OCI-LY7 (cell line): ENCODE measurements around the gene C2CD5. TPM values are rescaled to one million over a fixed set of nuclear protein-coding genes. Genes with fewer than 3 reads are reported as not detected.
"Not testable (repeated sequence)": the region's sequence is repeated elsewhere in the genome, so short reads cannot be mapped to it uniquely, and the experiment has no call there.

Experiments
- BruUV-seq: library from RNA; stranded (reverse); fragments of 400-500 nt; replicated peaks from 2 replicates; lab custom pipeline; 2021; lab: Mats Ljungman, UMichigan
- CTCF ChIA-PET: fragments of 300-600 bp; sonication (Branson Sonifier 250); formaldehyde crosslinking; loops from one replicate; lab custom pipeline; 2022; ENCODE audit warnings: antibody characterized with exemption; ENCODE audit not compliant: unreplicated experiment; lab: Charles Lee
- POLR2A ChIA-PET: fragments of 300-600 bp; sonication (Branson Sonifier 250); formaldehyde crosslinking; loops from one replicate; lab custom pipeline; 2022; ENCODE audit warnings: antibody characterized with exemption; lab: Charles Lee
- DNase-seq: peaks from one replicate; pipeline ENCODE4 v3.0.0-alpha.2; 2015; ENCODE audit warnings: low spot score
- H2AFZ ChIP-seq: fragments of 200-600 bp; sonication (generic), shearing (Covaris generic); 2 replicates; pipeline ENCODE4 v1.6.1; 2014; ENCODE audit warnings: mild to moderate bottlenecking, antibody characterized with exemption, low read length, moderate library complexity
- H3K27ac ChIP-seq: fragments of 200-600 bp; sonication (generic); 2 replicates; pipeline ENCODE4 v1.5.1; 2014; ENCODE audit warnings: mixed run types, low read depth, mild to moderate bottlenecking, moderate library complexity, low read length, inconsistent platforms; ENCODE audit not compliant: poor library complexity, severe bottlenecking
- H3K36me3 ChIP-seq: fragments of 200-600 bp; sonication (generic); 2 replicates; pipeline ENCODE4 v1.6.1; 2014; ENCODE audit warnings: mild to moderate bottlenecking, antibody characterized with exemption, low read length, moderate library complexity, mixed read lengths; ENCODE audit not compliant: insufficient read depth
- H3K4me1 ChIP-seq: fragments of 200-600 bp; sonication (generic); 2 replicates; pipeline ENCODE4 v1.5.1; 2014; ENCODE audit warnings: mild to moderate bottlenecking, low read length; ENCODE audit not compliant: insufficient read depth, poor library complexity, severe bottlenecking
- H3K4me2 ChIP-seq: fragments of 200-600 bp; sonication (generic); 2 replicates; pipeline ENCODE4 v1.6.1; 2014; ENCODE audit warnings: mild to moderate bottlenecking, low read length
- H3K4me3 ChIP-seq: fragments of 200-600 bp; sonication (generic); 2 replicates; pipeline ENCODE4 v1.5.1; 2014; ENCODE audit warnings: mild to moderate bottlenecking, low read depth, low read length; ENCODE audit not compliant: poor library complexity, severe bottlenecking
- H3K79me2 ChIP-seq: fragments of 200-600 bp; sonication (generic); 2 replicates; pipeline ENCODE4 v1.6.1; 2016; ENCODE audit warnings: low read depth, mild to moderate bottlenecking, low read length, moderate library complexity, mixed read lengths; ENCODE audit not compliant: insufficient read depth
- H3K9me2 ChIP-seq: fragments of 200-600 bp; sonication (generic); 2 replicates; pipeline ENCODE4 v1.6.1; 2016; ENCODE audit warnings: mild to moderate bottlenecking, low read length, mixed read lengths; ENCODE audit not compliant: insufficient read depth
- H3K9me3 ChIP-seq: fragments of 200-600 bp; sonication (generic); 2 replicates; pipeline ENCODE4 v1.6.1; 2014; ENCODE audit warnings: mild to moderate bottlenecking, mixed run types, low read length, mixed read lengths
- H4K20me1 ChIP-seq: fragments of 200-600 bp; sonication (generic); 2 replicates; pipeline ENCODE4 v1.6.1; 2014; ENCODE audit warnings: mild to moderate bottlenecking, antibody characterized with exemption, low read length, moderate library complexity, mixed read lengths; ENCODE audit not compliant: insufficient read depth
- CTCF ChIP-seq: fragments of 200-600 bp; sonication (generic); conservative IDR thresholded peaks from 2 replicates; pipeline ENCODE4 v1.5.1; 2014; ENCODE audit warnings: mild to moderate bottlenecking, antibody characterized with exemption, low read length, moderate library complexity, mixed read lengths
- EZH2phosphoT487 ChIP-seq: fragments of 200-600 bp; sonication (generic); IDR thresholded peaks from 2 replicates; pipeline ENCODE4 v1.6.1; 2018; ENCODE audit warnings: low read depth, borderline replicate concordance, mild to moderate bottlenecking, mixed run types, antibody characterized with exemption, low read length, moderate library complexity, mixed read lengths
- intact Hi-C: fragments of 100-400 bp; cut with micrococcal nuclease; formaldehyde crosslinking; loops from one replicate; pipeline ENCODE4 v1.10.0; 2022; ENCODE audit not compliant: unreplicated experiment
- total RNA-seq, 2 experiments: library from RNA; depleted of rRNA in 1 of 2; stranded (reverse); fragments of >200 nt in 1 of 2; shearing (Covaris generic) in 1 of 2; gene quantifications; 2 replicates each; pipeline ENCODE4 v1.2.3, GENCODE V29; 2014 to 2022

C2CD5 gene
- total RNA-seq, 2 experiments from 2014 or later: 28.4 to 50.2 TPM

- CTCF ChIA-PET: no interaction called here
Observed at GRCh38 chr12:22488478-22488877, 55.9 kb downstream of the C2CD5 start.

GRCh38 chr12:22487683-22488082 lies 56.7 kb downstream of the C2CD5 start:
- DNase-seq, CTCF ChIA-PET, H2AFZ ChIP-seq, H3K9me2 ChIP-seq, H3K79me2 ChIP-seq, H3K4me3 ChIP-seq, intact Hi-C loops, H3K4me1 ChIP-seq, POLR2A ChIA-PET, H4K20me1 ChIP-seq, H3K27ac ChIP-seq, H3K4me2 ChIP-seq, BruUV-seq, H3K9me3 ChIP-seq: not testable (repeated sequence)
- peaks cover 62% of the 10 kb centered on the region for H3K36me3 ChIP-seq

More at GRCh38 chr12:22488478-22488877, 55.9 kb downstream of the C2CD5 start:
- no peak overlapping the region for H3K4me2 ChIP-seq
- H3K79me2 ChIP-seq: no peaks in the 10 kb centered on the region
- peaks cover 64% of the 10 kb centered on the region for H3K36me3 ChIP-seq
- no peaks in the 10 kb centered on the region for H3K9me2 ChIP-seq
- DNase-seq: no peak
- intact Hi-C loops: no loop called here
- peaks cover 9% of the 10 kb centered on the region for H3K4me1 ChIP-seq
- POLR2A ChIA-PET: interaction anchor here (0.6 kb wide), 1 partner anchor 419 kb away, joined by 4 read pairs; no protein-coding TSS in a partner anchor
- H4K20me1 ChIP-seq: no peaks in the 10 kb centered on the region
- H2AFZ ChIP-seq: no peak overlapping the region
- no peaks in the 10 kb centered on the region for H3K9me3 ChIP-seq
- H3K4me3 ChIP-seq: no peak overlapping the region
- H3K27ac ChIP-seq: no peak overlapping the region
- BruUV-seq: no TSS peak
- no peak for TF ChIP-seq CTCF
- TF ChIP-seq EZH2phosphoT487: no peak

- DNase-seq: peak; percentile 7
- POLR2A ChIA-PET: interaction anchor here (0.6 to 0.9 kb wide), 5 partner anchors 10 to 301 kb away, joined by 3 to 6 read pairs (median 4); no protein-coding TSS in a partner anchor
- CTCF ChIA-PET: no interaction called here
- Histone ChIP-seq H2AFZ (no peak overlapping the region), H3K9me3 (no peaks in the 10 kb centered on the region), H3K9me2 (no peaks in the 10 kb centered on the region), H3K27ac (no peak overlapping the region), H3K4me2 (no peak overlapping the region), H3K79me2 (no peaks in the 10 kb centered on the region), H3K4me3 (no peak overlapping the region), H4K20me1 (no peaks in the 10 kb centered on the region), H3K4me1 (peaks cover 3% of the 10 kb centered on the region), H3K36me3 (peaks cover 60% of the 10 kb centered on the region)
- intact Hi-C loops: no loop called here
- no peak for TF ChIP-seq EZH2phosphoT487
- TF ChIP-seq CTCF: no peak
- no TSS peak for BruUV-seq
Observed at GRCh38 chr12:22481547-22482104, 62.7 kb downstream of the C2CD5 start.

GRCh38 chr12:22480814-22481213 lies 63.5 kb downstream of the C2CD5 start:
- POLR2A ChIA-PET: interaction anchor here (0.6 to 1.1 kb wide), 6 partner anchors 9 to 42 kb away, joined by 3 to 8 read pairs (median 5); no protein-coding TSS in a partner anchor

More at GRCh38 chr12:22480814-22481213, 63.5 kb downstream of the C2CD5 start:
- H3K4me3 ChIP-seq, H4K20me1 ChIP-seq, H3K27ac ChIP-seq, DNase-seq, H3K4me1 ChIP-seq, H3K79me2 ChIP-seq, H3K9me2 ChIP-seq, BruUV-seq, CTCF ChIA-PET, H3K9me3 ChIP-seq, H2AFZ ChIP-seq, H3K4me2 ChIP-seq, intact Hi-C loops: not testable (repeated sequence)
- peaks cover 60% of the 10 kb centered on the region for H3K36me3 ChIP-seq
